Brain pericyte (primary cell): Measurements from ENCODE around the gene RAD51B.
"Not testable (repeated sequence)": the region's sequence is repeated elsewhere in the genome, so short reads cannot be mapped to it uniquely, and the experiment has no call there.

Source experiments
- DNase-seq: peaks from one replicate; pipeline ENCODE4 v3.0.0-alpha.2; 2012; ENCODE audit warnings: low read depth, low spot score

Gene RAD51B

GRCh38 chr14:68020493-68020892, 200.9 kb downstream of the RAD51B start:
- DNase-seq = no peak

- DNase-seq = no peak
Observed at GRCh38 chr14:68020999-68021663, 201.6 kb downstream of the RAD51B start.

GRCh38 chr14:68027276-68027675, 207.7 kb downstream of the RAD51B start:
- no peak for DNase-seq

GRCh38 chr14:68028075-68028474, 208.5 kb downstream of the RAD51B start:
- no peak for DNase-seq

- not testable (repeated sequence) for DNase-seq
Observed at GRCh38 chr14:68031011-68031410, 211.4 kb downstream of the RAD51B start.

GRCh38 chr14:68032154-68032553, 212.6 kb downstream of the RAD51B start:
- DNase-seq = no peak

- no peak for DNase-seq
Observed at GRCh38 chr14:68033336-68033932, 213.9 kb downstream of the RAD51B start.

- no peak for DNase-seq
Observed at GRCh38 chr14:68034896-68035295, 215.3 kb downstream of the RAD51B start.

- DNase-seq = no peak
Observed at GRCh38 chr14:68036202-68036601, 216.6 kb downstream of the RAD51B start.

- no peak for DNase-seq
Observed at GRCh38 chr14:68039593-68039992, 220.0 kb downstream of the RAD51B start.

GRCh38 chr14:68040633-68041369, 221.2 kb downstream of the RAD51B start:
- DNase-seq = no peak

GRCh38 chr14:68041876-68042354, 222.3 kb downstream of the RAD51B start:
- no peak for DNase-seq

- DNase-seq = no peak
Observed at GRCh38 chr14:68042586-68043210, 223.1 kb downstream of the RAD51B start.

GRCh38 chr14:68043752-68044151, 224.2 kb downstream of the RAD51B start:
- no peak for DNase-seq

- DNase-seq = no peak
Observed at GRCh38 chr14:68047906-68048305, 228.3 kb downstream of the RAD51B start.

- DNase-seq = not testable (repeated sequence)
Observed at GRCh38 chr14:68048815-68049214, 229.2 kb downstream of the RAD51B start.

- DNase-seq = no peak
Observed at GRCh38 chr14:68050177-68050576, 230.6 kb downstream of the RAD51B start.

- DNase-seq = no peak
Observed at GRCh38 chr14:68051146-68051545, 231.6 kb downstream of the RAD51B start.

GRCh38 chr14:68060198-68060597, 240.6 kb downstream of the RAD51B start:
- DNase-seq = no peak

- no peak for DNase-seq
Observed at GRCh38 chr14:68062651-68063050, 243.1 kb downstream of the RAD51B start.

GRCh38 chr14:68065322-68065721, 245.7 kb downstream of the RAD51B start:
- DNase-seq = no peak

GRCh38 chr14:68074765-68075381, 255.3 kb downstream of the RAD51B start:
- DNase-seq = no peak
